HG03108 (cell line): ENCODE results near the gene STH.

Experiments used
- ATAC-seq: cut with Tn5 transposase; IDR thresholded peaks from one replicate; pipeline ENCODE4 v1.9.1; 2021; ENCODE audit warnings: moderate library complexity; ENCODE audit not compliant: unreplicated experiment

Gene STH

DNA sequence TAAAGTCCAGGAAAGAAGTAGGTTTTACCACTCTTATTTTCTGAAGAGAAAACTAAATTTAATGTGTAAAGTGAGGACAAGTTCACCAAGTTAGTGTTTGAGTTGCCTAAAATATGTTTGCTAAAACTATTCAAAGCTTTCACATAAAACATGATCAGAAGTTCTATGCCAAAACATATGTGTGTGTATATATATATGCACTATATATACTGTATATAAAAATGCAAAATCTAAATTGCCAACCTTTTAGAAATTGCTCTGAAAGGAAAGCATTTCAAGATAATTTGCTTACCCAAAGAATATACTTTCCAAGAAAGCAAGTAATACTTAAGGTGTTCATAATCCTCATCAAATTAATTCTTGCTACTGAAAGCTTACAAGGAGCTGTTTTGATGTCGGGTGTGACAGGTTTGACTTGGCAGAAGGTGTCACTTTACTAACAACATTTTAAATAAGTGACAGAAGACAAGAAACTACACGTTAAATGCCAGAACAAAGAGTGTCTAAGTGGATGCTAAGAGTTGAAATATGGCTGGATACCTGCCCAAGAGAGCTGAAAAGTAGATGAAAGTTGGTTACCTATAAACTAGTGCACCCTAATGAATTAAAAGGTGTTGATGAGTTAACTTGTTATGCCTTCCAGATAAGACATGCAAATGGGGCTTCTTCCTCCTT, 32.3 kb upstream of the STH start:
- ATAC-seq: no peak

DNA sequence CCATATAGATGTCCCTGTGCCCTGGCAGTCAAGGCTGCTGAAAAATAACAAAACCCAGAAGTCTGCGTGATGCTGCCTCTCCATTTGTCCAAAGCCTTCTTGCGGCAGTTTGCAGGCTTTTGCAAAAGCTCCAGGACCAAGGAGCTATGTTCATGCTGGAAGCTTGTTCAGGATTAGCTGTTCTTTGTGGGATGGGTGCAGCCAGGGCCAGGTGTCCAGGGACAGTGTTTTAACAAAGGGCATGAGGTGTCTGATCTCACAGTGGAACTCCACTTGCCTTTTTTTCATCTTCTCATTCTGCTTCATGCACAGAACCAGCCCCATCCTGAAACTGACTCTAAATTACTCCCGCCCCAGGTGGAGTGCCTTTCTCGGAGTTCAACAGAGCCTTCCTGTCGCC, 31.7 kb upstream of the STH start:
- no peak for ATAC-seq

DNA sequence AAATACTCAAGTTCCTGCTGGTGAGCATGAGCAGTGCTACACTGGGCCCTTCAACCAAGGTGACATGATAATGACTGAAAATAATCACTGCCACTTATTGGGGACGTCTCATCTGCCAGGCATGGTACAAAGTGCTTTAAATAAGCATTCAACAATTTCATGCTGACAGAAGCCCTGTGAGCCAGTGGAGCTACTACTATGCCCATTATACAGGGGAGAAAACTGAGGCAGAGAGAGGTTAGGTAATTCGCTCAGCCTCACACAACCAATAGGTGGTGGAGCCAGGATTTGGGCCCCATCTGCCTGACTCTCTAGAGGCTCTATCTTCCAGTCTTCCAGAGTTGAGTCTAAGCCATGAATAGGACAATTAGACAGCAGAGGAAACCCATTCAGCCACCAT, 30.3 kb upstream of the STH start:
- ATAC-seq: no peak

DNA sequence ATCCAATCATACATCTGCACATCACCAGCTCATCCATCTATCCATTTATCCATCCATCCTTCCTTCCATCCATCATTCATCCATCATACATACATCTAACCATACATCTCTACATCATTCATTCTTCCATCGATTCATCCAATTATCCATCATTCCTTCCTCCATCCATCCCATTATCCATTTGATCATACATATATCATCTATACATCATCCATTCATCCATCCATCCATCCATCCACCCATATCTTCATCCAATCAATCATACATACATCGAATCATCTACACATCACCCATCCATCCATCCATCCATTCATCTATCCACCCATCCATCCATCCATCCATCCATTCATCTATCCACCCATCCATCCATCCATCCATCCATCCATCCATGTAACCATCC, 29.3 kb upstream of the STH start:
- ATAC-seq: no peak

DNA sequence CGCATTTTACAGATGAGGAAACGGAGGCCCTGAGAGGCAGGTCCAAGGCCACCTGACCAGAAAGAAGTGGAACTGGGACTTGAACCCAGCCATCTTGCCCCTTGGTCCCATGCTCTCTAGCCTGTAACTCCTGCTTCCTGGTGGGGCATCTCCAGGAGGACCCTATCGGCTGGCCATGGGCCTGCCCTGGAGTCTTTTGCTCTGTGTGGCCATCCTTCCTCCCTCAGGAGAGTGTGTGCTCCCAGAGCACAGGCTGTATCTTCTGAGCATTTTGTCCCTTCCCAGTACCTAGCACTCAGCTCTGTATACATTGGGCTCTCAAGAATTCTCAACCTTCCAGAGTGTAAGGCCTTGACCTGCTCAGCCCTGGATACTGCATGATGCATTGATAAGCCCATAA, 28.4 kb upstream of the STH start:
- ATAC-seq: no peak

DNA sequence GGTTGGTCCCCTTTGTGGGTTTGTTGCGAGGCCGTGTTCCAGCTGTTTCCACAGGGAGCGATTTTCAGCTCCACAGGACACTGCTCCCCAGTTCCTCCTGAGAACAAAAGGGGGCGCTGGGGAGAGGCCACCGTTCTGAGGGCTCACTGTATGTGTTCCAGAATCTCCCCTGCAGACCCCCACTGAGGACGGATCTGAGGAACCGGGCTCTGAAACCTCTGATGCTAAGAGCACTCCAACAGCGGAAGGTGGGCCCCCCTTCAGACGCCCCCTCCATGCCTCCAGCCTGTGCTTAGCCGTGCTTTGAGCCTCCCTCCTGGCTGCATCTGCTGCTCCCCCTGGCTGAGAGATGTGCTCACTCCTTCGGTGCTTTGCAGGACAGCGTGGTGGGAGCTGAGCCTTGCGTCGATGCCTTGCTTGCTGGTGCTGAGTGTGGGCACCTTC, 27.3 kb upstream of the STH start:
- no peak for ATAC-seq

DNA sequence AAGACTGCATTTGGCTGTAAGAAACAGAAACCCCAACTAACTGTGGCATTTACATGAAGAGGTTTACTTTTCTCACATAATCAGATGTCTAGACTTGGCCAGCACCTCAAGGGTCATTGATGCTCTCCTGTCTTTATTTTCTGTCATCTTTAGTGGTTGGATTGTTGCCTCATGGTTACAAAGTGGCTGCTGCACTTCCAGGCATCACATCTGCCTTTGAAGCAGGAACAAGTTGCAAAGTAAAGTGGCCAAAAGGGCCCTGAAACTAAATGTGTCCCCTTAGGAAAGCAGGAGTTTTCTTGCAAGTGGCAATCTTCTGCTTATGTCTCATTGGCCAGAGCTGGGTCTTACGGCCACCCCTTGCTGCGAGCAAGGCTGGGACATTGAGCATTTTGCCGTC, 26.5 kb upstream of the STH start:
- no peak for ATAC-seq

DNA sequence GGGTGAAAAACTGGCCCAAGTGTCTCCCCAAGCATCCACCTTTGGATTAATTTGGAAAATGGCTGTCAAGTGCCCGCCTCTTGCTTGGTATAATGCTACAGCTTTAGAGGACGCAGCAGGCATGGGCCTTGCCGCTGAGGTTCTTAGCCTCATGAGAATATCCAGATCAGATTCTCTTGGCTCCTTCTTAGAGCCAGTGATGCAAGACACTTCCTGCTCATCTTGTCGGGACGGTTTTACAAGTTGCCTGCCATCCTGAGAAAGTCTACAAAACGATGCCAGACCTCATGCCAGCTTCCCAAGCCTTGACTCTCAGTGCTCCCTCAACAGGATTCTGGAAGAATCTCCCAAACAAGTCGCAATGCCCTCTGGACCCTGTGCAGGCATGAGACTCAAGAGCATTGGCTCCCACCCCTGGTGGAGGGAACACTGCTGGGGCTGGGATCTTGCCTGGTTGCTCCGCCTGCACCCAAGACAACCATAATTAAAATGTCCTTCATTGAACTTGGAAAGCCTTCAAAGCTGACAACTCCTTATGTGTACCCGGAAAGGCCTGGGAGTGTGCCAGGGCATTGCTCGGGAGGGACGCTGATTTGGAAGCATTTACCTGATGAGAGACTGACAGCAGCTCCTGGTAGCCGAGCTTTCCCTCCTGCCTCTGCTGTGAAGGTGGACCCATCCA, 25.8 kb upstream of the STH start:
- no peak for ATAC-seq

DNA sequence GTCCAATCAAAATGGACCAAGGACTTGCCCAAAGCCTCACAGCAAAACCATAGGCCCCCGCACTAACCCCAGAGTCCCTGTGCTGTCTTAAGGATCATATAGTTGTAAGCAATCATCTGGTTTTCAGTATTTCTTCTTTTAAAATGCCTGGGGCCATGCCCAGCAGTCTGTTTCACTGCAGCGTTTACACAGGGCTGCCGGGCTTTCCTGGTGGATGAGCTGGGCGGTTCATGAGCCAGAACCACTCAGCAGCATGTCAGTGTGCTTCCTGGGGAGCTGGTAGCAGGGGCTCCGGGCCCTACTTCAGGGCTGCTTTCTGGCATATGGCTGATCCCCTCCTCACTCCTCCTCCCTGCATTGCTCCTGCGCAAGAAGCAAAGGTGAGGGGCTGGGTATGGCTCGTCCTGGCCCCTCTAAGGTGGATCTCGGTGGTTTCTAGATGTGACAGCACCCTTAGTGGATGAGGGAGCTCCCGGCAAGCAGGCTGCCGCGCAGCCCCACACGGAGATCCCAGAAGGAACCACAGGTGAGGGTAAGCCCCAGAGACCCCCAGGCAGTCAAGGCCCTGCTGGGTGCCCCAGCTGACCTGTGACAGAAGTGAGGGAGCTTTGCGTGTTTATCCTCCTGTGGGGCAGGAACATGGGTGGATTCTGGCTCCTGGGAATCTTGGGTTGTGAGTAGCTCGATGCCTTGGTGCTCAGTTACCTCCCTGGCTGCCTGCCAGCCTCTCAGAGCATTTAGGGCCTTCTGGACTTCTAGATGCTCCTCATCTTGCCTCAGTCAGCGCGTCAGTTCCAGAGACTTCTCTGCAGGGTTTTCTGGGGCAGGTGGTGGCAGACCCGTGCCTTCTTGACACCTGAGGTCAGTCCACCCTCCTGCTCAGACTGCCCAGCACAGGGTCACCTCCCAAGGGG, 24.8 kb upstream of the STH start:
- no peak for ATAC-seq

DNA sequence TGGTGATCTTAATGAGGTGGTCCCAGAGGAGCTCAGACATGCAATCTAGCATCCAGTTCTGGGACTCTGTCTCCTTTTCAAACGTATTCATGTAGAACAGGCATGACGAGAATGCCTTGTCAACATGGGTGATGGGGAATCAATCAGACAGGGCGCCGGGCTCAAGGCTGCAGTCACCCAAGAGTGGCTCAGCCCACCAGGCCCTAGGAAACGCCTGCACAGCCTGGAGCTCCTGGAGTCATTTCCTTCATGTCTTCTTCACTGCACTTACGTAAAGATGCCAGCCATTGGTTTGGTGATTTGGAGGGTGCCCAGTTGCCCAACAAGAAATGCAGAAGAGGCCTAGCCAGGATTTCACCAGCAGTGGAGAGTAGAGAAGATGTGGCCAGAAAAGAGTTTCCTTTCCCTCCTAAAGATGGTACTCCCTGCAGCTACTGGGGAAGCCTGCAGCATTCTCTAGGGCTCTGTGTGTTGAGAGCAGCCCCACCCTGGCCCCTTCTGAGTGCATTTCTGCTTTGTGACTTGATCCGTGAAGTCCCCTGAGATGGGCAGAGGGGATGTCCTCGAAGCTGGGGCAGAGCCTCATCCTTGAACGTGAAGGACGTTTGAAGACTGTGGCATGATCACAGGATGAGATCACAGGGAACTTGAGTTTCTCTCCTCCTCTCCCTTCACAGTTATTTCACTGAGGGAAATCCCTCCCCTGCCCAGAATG, 24.0 kb upstream of the STH start:
- ATAC-seq: no peak

DNA sequence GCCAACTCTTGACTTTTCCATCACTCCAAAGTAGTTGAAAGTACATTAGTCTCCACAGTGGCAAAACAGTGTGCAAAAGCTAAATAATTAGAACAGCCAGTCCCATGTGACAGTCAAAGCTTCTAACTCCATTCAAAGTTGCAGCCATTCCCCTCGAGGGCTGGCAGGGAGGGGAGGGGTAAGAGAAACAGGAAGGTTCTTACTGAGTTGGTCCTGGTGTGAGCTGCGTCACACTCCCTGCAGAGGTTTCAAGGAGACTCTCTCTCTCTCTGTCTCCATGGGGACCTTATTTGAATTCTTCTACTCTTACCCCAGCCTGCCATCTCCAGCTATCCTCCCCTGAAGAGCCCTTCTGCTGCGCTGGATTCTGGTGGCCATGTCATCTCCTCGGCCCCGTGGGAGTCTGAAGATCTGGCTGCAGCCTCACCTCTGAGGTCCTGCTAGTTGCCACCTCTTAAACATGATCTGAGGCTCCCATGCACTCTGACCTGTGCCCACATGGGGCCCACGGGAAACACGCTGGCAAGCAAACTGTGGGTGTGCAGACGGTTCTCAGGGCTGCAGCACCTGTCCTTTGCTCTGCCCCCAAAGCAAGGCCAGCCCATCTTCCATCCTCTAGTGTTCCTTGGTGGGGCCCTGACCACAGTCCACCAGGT, 23.3 kb upstream of the STH start:
- ATAC-seq: no peak

DNA sequence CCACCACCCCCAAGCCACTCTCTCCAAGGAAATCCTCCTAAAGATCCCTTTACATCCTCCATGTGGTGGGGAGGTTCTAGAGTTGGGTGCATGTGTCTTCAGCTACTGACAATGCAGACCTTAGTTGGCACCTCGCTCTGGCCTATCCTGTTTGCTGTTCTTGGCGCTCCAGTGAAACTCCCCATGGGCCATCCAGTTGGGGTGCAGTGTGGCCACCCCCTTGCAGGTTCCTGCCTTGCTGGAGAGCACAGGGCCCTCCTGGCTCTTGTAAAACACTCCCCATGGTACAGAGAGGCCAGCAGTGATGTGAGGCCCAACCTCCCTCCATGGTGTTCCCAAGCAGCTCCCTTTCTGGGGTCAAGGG, 22.7 kb upstream of the STH start:
- ATAC-seq: no peak

DNA sequence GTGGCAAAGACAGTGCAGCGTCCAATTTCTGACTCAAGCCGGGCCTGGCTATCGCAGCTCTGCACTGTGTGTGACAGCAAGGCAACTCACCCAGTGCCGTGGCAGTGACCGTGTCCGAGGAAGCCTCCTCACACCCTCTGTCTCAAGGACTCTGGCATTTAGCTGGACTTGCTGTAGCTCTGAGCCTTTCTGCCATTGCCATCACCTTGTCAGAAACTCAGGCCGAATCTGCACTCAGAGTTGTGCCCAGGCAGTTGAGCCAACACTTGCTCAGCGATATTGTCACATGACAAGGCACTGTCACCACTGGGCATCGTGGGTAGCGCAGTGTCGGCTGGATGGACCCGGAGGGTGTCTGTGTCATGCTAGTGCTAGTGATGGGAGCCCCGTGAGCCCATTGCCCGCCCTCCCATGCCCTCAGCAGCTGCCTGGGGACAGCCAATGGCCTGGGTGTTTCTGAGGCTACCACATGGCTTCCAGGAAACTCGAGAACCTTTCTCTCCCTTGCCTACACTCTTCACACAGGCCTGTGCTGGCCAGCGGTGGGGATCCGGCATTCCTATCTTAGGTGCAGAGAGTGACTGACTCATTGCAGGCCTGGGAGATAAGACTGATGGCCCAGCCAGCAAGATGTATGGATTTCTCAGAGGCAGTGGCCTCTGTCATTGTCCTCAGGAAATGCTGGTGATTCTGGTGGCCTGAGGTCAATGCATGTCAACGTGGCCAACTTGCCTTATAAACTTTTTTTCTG, 22.1 kb upstream of the STH start:
- no peak for ATAC-seq

DNA sequence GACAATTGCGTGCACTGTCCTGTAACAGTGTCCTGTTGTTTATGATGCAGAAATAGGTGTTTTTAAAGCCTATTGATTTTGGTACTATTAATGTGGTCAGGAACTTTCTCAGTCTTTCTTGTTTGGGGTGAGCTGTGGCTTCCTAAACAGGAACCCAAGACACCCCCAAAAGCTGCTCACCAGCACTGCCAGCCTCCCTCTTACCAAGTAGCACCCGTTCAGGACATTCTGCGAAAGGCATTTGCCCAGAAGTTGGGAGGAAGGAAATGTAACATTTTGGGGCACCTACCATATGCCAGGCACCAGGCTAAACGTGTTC, 21.6 kb upstream of the STH start:
- ATAC-seq: no peak

DNA sequence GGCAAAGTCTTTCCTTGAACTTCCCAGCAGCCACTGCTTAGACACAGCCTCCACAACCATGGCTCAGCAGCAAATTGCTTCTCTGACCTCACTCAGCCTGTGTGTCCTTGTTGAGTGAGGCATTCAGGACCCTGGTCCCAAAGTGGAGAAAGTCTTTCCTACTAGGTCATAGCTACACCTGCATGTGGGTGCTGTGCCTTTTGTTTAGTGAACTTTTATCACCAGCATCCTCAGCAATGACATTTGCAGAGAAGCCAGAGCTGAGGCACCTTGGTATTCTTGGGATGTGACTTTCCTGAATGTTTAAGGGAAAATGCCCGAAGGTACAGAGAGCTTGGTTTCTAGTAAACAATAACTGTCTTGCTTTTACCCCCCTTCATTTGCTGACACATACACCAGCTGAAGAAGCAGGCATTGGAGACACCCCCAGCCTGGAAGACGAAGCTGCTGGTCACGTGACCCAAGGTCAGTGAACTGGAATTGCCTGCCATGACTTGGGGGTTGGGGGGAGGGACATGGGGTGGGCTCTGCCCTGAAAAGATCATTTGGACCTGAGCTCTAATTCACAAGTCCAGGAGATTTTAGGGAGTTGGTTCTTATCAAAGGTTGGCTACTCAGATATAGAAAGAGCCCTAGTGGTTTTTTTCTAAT, 20.9 kb upstream of the STH start:
- no peak for ATAC-seq

DNA sequence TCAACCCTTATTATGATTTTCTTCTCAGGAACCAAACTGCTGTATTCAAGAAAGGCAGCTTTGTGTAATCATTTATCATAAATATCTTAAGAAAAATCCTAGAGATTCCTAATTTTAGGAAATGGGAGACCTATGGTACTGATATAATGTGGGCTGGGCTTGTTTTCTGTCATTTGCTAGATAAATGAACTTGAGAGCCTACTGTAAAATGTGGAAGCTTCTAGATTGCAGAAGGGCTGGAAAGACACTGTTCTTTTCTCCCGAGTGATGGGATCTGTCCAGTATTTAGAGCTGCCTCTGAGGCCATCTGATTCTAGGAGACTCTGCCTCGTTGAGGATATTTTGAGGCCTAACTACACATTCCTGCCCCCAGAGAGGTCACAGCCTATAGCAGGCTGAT, 19.9 kb upstream of the STH start:
- ATAC-seq: no peak

DNA sequence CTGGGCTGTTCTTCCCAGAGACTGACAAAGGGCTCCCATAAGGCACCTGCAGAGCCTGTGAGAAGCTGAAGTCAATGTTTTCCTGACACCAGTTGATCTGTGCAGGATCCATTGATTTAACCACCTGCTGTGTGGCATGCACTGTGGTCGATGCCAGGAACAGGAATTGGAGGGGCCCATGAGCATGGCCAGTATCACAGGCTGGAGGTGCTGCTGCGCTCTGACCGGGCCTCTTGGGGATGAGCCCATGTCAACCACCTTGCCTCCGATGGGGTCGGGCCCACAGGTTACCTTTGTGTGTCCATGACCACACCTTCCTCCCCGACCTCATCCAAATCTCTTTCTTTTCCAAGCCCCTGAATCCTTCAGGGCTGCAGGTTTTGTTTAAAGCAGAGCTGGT, 18.2 kb upstream of the STH start:
- ATAC-seq: no peak

DNA sequence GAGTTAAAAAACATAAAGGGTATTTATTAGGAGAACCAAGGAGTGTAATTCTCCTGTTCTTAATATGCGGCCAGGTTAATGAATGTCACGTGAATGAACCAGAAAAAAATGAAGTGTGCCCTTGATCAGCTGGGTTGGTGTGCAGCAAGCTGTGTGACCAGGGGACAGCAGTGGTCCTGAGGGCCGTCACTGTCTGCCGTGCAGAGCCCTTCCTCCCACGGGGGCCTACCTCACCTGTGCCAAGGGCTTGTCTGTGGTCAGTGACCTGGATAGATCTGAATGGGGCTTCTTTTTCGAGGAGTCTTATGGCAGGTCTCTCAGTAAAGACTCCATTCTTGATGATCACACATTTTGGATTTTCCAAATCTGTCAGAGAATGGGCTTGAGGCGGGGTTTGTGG, 17.7 kb upstream of the STH start:
- no peak for ATAC-seq

DNA sequence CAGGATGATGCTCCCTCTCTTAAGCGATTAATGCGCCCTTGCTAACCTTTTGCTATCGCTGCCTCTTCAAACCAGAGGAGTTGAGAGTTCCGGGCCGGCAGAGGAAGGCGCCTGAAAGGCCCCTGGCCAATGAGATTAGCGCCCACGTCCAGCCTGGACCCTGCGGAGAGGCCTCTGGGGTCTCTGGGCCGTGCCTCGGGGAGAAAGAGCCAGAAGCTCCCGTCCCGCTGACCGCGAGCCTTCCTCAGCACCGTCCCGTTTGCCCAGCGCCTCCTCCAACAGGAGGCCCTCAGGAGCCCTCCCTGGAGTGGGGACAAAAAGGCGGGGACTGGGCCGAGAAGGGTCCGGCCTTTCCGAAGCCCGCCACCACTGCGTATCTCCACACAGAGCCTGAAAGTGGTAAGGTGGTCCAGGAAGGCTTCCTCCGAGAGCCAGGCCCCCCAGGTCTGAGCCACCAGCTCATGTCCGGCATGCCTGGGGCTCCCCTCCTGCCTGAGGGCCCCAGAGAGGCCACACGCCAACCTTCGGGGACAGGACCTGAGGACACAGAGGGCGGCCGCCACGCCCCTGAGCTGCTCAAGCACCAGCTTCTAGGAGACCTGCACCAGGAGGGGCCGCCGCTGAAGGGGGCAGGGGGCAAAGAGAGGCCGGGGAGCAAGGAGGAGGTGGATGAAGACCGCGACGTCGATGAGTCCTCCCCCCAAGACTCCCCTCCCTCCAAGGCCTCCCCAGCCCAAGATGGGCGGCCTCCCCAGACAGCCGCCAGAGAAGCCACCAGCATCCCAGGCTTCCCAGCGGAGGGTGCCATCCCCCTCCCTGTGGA, 16.0 kb upstream of the STH start:
- ATAC-seq: no peak
